OCI-LY7 (cell line): Measurements from ENCODE around the gene SAMD13. TPM values are rescaled to one million over a fixed set of nuclear protein-coding genes. Genes with fewer than 3 reads are reported as not detected.

ENCODE experiments used
- BruUV-seq: library from RNA; stranded (reverse); fragments of 400-500 nt; replicated peaks from 2 replicates; lab custom pipeline; 2021; lab: Mats Ljungman, UMichigan
- CTCF ChIA-PET: fragments of 300-600 bp; sonication (Branson Sonifier 250); formaldehyde crosslinking; loops from one replicate; lab custom pipeline; 2022; ENCODE audit warnings: antibody characterized with exemption; ENCODE audit not compliant: unreplicated experiment; lab: Charles Lee
- POLR2A ChIA-PET: fragments of 300-600 bp; sonication (Branson Sonifier 250); formaldehyde crosslinking; loops from one replicate; lab custom pipeline; 2022; ENCODE audit warnings: antibody characterized with exemption; lab: Charles Lee
- DNase-seq: peaks from one replicate; pipeline ENCODE4 v3.0.0-alpha.2; 2015; ENCODE audit warnings: low spot score
- H2AFZ ChIP-seq: fragments of 200-600 bp; sonication (generic), shearing (Covaris generic); 2 replicates; pipeline ENCODE4 v1.6.1; 2014; ENCODE audit warnings: mild to moderate bottlenecking, antibody characterized with exemption, low read length, moderate library complexity
- H3K27ac ChIP-seq: fragments of 200-600 bp; sonication (generic); 2 replicates; pipeline ENCODE4 v1.5.1; 2014; ENCODE audit warnings: mixed run types, low read depth, mild to moderate bottlenecking, moderate library complexity, low read length, inconsistent platforms; ENCODE audit not compliant: poor library complexity, severe bottlenecking
- H3K36me3 ChIP-seq: fragments of 200-600 bp; sonication (generic); 2 replicates; pipeline ENCODE4 v1.6.1; 2014; ENCODE audit warnings: mild to moderate bottlenecking, antibody characterized with exemption, low read length, moderate library complexity, mixed read lengths; ENCODE audit not compliant: insufficient read depth
- H3K4me1 ChIP-seq: fragments of 200-600 bp; sonication (generic); 2 replicates; pipeline ENCODE4 v1.5.1; 2014; ENCODE audit warnings: mild to moderate bottlenecking, low read length; ENCODE audit not compliant: insufficient read depth, poor library complexity, severe bottlenecking
- H3K4me2 ChIP-seq: fragments of 200-600 bp; sonication (generic); 2 replicates; pipeline ENCODE4 v1.6.1; 2014; ENCODE audit warnings: mild to moderate bottlenecking, low read length
- H3K4me3 ChIP-seq: fragments of 200-600 bp; sonication (generic); 2 replicates; pipeline ENCODE4 v1.5.1; 2014; ENCODE audit warnings: mild to moderate bottlenecking, low read depth, low read length; ENCODE audit not compliant: poor library complexity, severe bottlenecking
- H3K79me2 ChIP-seq: fragments of 200-600 bp; sonication (generic); 2 replicates; pipeline ENCODE4 v1.6.1; 2016; ENCODE audit warnings: low read depth, mild to moderate bottlenecking, low read length, moderate library complexity, mixed read lengths; ENCODE audit not compliant: insufficient read depth
- H3K9me2 ChIP-seq: fragments of 200-600 bp; sonication (generic); 2 replicates; pipeline ENCODE4 v1.6.1; 2016; ENCODE audit warnings: mild to moderate bottlenecking, low read length, mixed read lengths; ENCODE audit not compliant: insufficient read depth
- H3K9me3 ChIP-seq: fragments of 200-600 bp; sonication (generic); 2 replicates; pipeline ENCODE4 v1.6.1; 2014; ENCODE audit warnings: mild to moderate bottlenecking, mixed run types, low read length, mixed read lengths
- H4K20me1 ChIP-seq: fragments of 200-600 bp; sonication (generic); 2 replicates; pipeline ENCODE4 v1.6.1; 2014; ENCODE audit warnings: mild to moderate bottlenecking, antibody characterized with exemption, low read length, moderate library complexity, mixed read lengths; ENCODE audit not compliant: insufficient read depth
- CTCF ChIP-seq: fragments of 200-600 bp; sonication (generic); conservative IDR thresholded peaks from 2 replicates; pipeline ENCODE4 v1.5.1; 2014; ENCODE audit warnings: mild to moderate bottlenecking, antibody characterized with exemption, low read length, moderate library complexity, mixed read lengths
- EZH2phosphoT487 ChIP-seq: fragments of 200-600 bp; sonication (generic); IDR thresholded peaks from 2 replicates; pipeline ENCODE4 v1.6.1; 2018; ENCODE audit warnings: low read depth, borderline replicate concordance, mild to moderate bottlenecking, mixed run types, antibody characterized with exemption, low read length, moderate library complexity, mixed read lengths
- intact Hi-C: fragments of 100-400 bp; cut with micrococcal nuclease; formaldehyde crosslinking; loops from one replicate; pipeline ENCODE4 v1.10.0; 2022; ENCODE audit not compliant: unreplicated experiment
- total RNA-seq, 2 experiments: library from RNA; depleted of rRNA in 1 of 2; stranded (reverse); fragments of >200 nt in 1 of 2; shearing (Covaris generic) in 1 of 2; gene quantifications; 2 replicates each; pipeline ENCODE4 v1.2.3, GENCODE V29; 2014 to 2022

SAMD13 gene
- total RNA-seq, 2 experiments from 2014 or later, result 5.4 to 5.7 TPM

GRCh38 chr1:84298684-84299535 is 2.6 kb upstream of the SAMD13 start:
- Histone ChIP-seq H3K79me2 (peaks cover 7% of the 10 kb centered on the region; the same call in 1 of the 2 replicates), H3K9me3 (no peaks in the 10 kb centered on the region), H4K20me1 (no peaks in the 10 kb centered on the region), H3K36me3 (no peaks in the 10 kb centered on the region; the same call in 1 of the 2 replicates), H3K9me2 (no peaks in the 10 kb centered on the region), H3K4me2 (peak overlapping the region; percentile 97), H3K4me1 (peaks cover 56% of the 10 kb centered on the region), H2AFZ (peak overlapping the region; percentile 95), H3K4me3 (peak overlapping the region; percentile 94), H3K27ac (peak overlapping the region; percentile 57)
- ChIA-PET CTCF (no interaction called here), POLR2A (interaction anchor here (0.8 to 8.3 kb wide), 8 partner anchors 8 to 154 kb away, joined by 3 to 139 read pairs (median 3); partner anchors contain the start of gene PRKACB)
- intact Hi-C loops, result no loop called here
- no TSS peak for BruUV-seq
- no peak for TF ChIP-seq EZH2phosphoT487
- no peak for TF ChIP-seq CTCF
- peak; percentile 24 for DNase-seq

GRCh38 chr1:84299536-84300170 is 1.9 kb upstream of the SAMD13 start:
- CTCF ChIA-PET, result no interaction called here
- intact Hi-C loops, result loop anchor here (2.0 to 10.0 kb wide), 7 partner anchors 133 to 978 kb away; partner anchors contain the start of genes BCL10, GNG5, MCOLN2 and SPATA1

More at GRCh38 chr1:84299536-84300170, 1.9 kb upstream of the SAMD13 start:
- POLR2A ChIA-PET, result interaction anchor here (0.8 to 8.3 kb wide), 9 partner anchors 10 to 672 kb away, joined by 3 to 139 read pairs (median 3); partner anchors contain the start of gene PRKACB
- Histone ChIP-seq H3K36me3 (no peaks in the 10 kb centered on the region; the same call in 1 of the 2 replicates), H3K79me2 (peaks cover 7% of the 10 kb centered on the region; the same call in 1 of the 2 replicates), H3K4me2 (peak overlapping the region; percentile 97), H3K4me3 (peak overlapping the region; percentile 94), H3K27ac (peak overlapping the region; percentile 89), H2AFZ (peak overlapping the region; percentile 95), H3K9me3 (no peaks in the 10 kb centered on the region), H4K20me1 (no peaks in the 10 kb centered on the region), H3K4me1 (peaks cover 64% of the 10 kb centered on the region), H3K9me2 (no peaks in the 10 kb centered on the region)
- no TSS peak for BruUV-seq
- no peak for DNase-seq
- TF ChIP-seq CTCF (no peak), EZH2phosphoT487 (no peak)
